NCI-H82 treated with DMSO at 0.1 percent for 48 hours (cell line): ENCODE measurements around the gene EVC.
"Not testable (repeated sequence)": the region's sequence is repeated elsewhere in the genome, so short reads cannot be mapped to it uniquely, and the experiment has no call there.

ENCODE experiments used
- DNase-seq: peaks from one replicate; lab custom pipeline; 2025; ENCODE audit not compliant: unreplicated experiment; lab: John Stamatoyannopoulos, UW

Gene EVC

DNA sequence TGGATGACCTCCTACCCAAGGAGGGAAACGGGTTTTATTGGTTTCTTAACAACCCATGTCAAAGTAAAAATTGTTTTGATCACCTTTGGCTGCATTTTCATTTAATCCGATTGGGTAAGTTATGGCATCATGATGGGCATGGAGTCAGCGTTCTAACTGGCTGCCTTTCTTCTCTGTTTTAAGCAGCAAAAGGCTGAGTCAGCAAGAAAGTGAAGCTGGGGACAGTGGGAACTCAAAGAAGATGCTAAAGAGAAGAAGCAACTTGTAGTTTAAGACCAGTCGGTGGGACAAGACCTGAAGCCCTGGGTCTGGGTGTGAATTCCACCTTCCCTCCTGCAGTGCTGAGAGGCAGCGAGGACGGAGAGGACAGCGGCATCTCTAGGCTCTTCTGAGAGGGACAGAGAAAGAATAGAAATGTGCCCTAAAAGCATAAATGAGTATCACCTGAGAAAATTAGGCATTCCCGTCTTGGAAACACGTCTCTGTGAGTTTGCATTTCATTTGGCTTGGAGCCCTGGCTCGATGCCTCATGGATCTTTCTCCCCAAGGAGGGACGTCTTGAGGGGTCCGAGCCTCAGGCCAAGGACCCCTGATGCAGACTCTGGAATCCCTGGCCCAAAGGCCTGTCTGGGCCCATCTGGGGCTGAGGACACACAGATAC, 99.9 kb downstream of the EVC start:
- no peak for DNase-seq

DNA sequence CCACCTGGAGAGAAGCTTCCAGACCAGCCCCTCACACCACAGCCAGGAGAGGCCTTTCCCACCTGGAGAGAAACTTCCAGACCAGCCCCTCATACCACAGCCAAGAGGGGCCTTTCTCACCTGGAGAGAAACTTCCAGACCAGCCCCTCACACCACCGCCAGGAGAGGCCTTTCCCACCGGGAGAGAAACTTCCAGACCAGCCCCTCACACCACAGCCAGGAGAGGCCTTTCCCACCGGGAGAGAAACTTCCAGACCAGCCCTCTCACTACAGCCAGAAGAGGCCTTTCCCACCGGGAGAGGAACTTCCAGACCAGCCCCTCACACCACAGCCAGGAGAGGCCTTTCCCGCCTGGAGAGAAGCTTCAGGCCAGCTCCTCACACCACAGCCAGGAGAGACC, 101.1 kb downstream of the EVC start:
- not testable (repeated sequence) for DNase-seq

DNA sequence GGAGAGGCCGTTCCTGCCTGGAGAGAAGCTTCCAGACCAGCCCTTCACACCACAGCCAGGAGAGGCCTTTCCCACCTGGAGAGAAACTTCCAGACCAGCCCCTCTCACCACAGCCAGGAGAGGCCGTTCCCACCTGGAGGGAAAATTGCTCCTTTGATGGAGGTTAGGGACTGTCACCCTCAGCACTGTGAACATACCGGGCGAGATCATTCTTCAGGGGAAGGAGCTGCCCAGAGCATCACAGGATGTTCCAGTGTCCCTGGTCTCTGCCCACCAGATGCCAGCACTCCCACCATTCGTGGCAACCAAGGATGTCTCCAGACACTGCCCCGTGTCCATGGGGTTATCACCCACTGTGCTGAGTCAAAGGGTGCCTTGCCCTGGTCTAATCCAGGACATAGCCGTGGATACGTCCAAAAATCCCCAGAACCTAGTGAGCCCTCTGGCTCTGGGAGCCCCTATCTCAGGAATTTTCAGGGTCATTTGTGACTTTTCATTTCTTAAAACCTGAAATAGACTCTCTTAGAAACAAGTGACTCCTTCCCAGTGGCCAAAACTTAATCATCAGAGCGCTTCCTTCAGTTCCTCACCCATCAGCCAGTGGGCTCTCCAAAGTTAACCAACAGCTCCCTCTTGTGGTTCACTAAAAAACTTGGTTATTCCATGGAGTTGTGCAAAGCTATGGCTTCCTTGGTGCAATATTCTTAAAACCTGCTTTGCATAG, 101.7 kb downstream of the EVC start:
- DNase-seq, result peak; percentile 2

DNA sequence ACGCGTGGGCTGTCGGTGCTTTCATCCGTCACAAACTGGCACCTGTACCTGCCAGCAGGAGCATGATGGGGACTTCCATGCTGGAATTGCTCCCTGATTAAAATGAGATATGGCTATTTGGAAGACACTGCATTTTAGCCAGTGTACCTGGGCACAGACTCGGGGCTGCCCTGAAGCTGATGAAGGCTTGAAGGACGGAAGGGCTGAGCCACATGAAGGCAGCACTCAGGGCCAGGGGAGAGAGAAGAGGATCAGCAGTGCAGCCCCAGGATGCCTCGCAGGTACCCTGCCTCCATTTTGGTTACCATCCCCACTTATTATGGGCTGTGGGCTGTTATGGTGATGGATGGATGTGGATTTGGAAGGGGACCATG, 102.9 kb downstream of the EVC start:
- DNase-seq, result no peak

DNA sequence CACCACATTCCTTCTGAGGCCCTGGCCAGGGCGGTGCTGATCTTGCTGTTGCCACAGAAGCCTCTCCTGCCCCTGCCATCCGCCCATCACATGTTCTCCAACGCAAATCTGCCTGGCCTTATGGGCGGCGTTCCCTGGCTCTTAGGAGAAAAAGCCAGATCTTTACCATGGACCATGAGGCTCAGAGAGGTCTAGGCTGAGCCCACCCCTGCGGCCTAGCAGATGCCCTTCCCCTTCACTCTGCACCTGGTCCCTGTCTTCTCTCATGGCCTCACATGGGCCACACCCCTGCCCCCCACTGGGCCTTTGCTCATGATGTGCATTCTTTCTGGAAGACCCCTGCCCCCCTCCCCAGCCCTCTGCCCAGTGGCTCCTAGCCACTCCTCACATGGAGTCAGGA, 103.4 kb downstream of the EVC start:
- no peak for DNase-seq

DNA sequence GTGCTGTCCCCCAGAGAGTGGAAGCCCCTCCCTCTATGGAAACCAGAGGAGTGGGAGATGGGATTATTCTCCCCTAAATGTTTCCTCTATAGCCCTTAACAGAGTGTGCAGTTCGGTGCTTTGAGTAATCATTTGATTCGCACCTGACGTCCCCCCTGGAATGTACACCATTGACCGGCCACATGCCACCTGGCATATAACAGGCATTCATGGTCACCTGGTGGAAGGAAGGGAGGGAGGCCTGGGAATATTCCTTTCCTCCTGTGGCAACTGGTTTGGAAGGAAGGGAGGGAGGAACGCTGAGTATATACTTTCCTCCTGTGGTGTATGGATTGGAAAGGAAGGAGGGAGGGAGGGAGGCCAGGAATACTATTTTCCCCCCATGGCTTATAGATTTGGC, 104.6 kb downstream of the EVC start:
- DNase-seq, result no peak

DNA sequence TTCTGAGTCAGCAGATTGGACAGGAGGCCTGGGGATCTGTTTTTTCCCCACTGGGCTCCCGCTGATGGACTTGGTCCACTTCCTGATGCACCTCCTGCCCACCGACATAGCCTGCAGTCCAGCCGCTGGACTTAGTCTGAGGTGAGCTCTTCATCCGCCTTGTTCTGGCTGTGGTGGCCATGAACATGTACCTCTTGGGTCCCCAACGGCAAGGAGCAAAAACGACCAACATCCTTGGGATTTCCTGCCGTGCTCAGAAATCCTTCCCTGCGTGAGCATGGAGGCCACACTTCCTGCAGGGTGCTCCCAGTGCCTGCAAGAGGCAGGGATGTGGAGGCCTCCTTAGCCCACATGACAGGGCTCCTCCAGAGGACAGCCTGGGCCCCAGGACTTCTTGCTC, 105.1 kb downstream of the EVC start:
- no peak for DNase-seq

DNA sequence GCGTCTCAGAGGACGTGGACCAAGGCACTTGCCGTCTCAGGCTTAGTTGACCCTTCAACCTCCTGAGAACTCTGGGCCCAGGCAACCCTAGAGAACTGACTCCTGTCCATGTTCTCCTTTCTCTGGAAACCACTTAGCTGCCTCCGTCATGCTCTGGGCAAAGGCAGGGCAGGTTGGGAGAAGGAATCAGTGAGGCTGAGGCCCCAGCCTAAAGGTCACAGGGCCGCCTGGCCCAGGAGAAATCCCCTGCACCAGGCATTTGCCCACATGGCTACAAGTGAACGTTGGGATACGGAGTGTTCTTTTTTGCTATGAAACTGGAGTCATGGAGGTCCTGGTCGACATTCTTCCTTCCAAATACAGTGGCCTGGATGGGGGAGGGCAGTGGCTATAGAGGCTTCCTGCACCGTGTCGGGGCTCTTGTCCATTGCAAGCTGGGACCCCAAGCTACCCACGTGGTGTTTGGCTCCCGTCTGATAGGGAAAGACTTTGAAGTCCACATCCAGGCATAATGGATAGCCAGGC, 105.9 kb downstream of the EVC start:
- no peak for DNase-seq

DNA sequence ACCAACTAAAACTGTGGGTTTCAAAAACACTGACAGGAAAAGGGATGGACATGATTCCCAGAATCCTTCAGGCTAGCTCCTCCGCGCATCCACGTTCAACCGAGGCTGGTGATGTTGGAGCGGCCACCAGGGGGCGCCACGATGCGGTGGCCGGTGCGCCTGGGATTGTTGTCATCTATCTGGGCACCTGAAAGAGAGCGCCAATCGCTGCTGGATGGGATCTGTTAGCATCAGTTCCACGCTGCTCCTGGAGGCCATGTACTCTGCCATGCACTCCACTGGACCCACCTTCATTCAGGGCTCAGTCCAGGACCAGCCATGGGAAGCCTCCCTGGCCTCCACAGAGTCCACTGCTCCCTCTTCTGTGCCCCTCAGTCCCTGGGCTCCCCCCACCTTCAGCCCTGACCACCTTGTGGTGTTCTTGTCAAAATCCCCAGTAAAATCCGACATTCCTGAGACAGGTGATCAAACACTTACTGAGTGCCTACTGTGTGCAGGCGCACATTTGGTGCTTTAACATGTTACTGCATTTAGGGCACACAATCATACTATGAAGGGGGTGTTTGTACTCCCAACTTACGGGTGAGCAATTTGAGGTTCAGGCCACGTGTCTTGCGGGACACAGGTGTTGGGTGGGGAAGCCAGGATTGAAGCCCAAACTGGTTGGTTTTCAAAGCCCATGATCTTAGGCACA, 110.8 kb downstream of the EVC start:
- no peak for DNase-seq

DNA sequence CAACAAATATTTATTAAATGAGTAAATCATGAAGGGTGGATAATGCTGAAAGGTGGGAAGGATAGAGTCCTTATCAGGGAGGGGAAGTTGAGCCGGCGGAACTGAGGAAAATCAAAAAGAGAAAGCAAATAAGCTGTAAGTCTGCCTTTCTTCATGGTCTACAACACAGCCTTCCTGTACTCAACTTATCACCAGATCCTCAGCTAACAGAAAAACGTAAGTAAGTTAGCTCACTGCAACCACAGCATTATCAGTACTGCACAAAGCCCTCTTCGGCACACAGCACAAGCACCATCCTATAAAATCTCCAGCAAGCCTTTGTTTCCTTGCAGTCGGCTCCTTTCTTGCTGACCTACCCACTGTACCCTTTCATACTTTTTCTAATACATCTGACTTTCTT, 111.6 kb downstream of the EVC start:
- DNase-seq, result no peak

DNA sequence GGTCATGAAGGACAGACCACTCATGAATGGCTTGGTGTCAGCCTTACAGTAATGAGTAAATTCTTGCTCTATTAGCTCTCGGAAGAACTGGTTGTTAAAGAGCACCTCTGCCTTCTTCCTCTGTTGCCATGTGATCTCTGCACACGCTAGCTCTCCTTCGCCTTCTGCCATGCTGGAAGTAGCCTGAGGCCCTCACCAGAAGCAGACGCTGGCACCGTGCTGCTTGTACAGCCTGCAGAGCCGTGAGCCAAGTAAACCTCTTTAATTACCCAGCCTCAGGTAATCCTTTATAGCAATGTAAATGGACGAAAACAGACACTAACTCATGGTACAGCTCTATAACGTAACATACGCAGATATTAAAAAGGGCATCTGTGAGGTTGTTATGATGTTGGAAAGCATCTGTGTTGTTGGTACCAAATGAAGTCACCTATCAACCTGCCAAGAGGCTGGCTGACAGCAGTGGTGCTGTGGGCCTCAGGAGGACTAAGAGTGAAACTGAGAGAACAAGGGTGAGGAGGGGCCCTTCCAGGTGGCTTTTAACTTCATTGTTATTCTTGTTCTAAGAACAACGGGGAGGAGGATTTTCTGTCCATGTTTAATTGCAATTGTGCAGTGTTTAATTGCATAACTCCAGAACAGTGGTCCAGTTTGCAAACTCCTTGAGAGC, 112.7 kb downstream of the EVC start:
- no peak for DNase-seq

DNA sequence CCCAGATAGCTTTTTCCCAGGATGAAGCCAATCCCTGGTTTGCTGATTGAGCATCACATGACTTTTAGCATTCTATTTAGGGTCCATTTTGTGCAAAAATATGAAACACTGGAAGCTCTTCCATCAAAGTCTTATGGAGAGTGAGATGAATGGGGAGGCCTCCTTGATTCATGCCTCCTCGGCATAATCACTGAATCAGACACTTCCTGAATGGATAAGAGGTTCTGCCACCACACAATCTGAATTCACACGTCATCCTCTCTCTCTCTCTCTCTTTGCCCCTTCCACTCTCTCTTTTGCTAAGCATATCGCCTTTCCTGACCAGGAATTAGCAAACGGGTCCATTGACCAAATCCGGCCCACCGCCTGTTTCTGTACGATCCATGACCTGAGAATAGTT, 113.2 kb downstream of the EVC start:
- no peak for DNase-seq

DNA sequence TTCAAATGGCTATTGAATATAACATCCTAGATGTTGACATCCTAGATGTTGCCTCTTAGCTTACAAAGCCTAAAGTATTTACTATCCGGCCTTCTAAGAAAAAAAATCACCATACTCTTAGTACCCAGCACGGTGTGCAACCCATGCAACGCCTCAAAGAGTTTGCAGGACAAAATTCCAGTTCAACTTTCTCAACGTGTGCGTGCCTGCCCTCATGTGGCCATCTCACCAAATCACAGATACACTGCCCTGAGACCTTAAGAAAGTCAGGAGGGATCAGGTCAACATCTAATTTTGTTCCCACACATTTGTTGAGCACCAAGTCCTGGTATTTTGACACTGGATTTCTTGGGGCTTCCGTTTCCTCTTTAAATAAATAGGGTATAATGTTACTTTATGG, 113.6 kb downstream of the EVC start:
- DNase-seq, result no peak

DNA sequence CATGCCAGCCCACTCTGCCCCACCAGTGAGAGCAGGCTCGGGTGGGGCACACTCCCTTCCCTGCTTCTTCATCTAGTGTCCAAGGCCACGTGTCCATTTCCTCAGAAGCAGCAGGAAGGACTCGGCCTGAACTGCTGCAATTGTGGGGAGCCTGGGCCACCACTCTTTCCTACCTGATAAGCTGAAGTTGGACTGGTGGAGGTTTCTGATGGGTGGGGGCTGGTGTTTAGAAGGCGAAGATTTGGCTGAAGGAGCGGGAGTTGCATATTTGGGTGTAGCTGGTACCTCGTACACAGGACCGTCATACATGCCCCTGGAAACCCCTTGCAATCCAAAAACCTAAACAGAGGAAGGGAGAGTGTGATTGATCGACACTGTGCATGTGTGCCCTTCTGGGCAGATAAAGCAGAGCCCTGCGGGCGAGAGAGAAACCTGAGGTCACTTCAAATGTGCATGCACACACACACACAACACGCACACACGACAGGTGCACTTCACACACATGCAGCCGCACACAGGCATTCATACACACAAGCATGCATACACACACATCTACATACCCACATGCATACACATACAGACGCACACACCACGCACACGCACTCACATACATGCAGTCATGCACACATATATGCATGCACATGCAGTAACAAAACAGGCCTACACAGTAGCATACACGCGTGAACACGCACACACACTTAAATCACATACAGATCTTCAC, 114.5 kb downstream of the EVC start:
- no peak for DNase-seq

DNA sequence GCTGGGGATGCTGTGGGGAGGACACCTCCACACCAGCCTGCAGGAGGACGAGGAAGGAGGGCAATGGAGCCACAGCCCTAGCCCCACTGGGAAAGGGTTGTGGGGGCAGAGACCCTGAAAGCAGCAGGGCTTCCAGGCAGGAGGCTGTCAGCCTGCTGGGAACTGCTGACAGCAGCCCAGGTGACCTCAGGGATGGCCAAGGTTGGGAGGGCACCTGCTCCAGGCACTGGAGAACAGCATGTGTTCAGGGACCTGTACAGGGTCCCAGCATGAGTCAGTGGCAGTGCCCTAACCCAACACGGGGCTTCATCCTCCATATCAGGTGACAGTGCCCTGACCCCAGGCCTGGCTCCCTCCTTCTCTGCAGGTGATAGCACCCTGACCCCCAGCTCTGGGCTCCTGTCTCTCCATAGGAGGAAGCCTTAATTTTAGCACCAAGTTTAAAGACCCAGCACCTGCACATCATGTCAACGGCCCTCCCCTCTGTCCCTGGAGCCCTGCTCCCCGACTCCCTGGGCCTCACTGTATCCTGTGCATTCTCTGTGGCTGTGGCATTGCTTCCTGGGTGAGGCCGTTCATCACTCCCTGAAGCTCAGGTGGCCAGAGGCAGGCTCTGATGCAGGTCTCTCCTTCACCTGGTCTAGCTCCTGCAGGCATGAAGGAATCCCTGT, 115.6 kb downstream of the EVC start:
- no peak for DNase-seq

DNA sequence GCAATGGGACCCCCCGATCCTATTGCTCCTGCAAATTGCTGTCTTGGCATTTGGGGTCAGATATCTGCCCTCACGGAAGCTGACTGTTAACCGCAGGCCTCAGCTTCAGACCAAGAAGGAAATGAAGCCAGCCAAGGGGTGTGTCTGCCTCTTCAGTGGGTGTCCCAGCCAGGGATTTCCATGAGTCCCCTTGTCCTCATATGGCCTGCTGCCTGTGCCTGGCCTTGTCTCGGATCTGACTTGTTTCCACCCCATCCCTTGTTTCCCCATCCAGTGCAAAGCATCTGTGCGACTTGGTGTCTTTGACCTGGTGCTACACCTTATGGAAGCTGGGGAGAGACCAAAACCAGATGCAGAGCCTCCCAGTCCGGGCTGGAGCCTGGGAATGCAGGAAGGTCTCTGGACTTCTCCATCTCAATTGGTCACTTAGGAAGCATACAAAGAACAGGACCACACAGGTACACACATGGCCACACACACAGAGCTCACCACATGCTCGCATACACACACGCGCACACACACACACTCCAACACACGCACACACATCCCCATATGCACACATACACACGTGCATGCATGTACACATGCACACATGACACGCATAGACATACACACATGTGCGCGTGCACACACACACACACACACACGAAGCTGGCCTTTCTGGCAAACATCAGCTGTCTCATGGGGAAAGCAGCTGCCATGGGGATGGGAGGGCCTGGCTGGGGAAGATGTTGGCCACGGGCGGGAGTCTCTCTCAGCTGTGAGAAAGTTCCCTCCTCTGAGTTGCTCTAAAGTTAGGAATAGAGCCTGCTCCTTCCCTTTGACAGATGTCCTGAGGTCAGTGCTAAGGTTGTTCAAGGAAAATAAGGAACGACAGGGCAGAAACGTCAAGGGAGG, 116.4 kb downstream of the EVC start:
- DNase-seq, result no peak

DNA sequence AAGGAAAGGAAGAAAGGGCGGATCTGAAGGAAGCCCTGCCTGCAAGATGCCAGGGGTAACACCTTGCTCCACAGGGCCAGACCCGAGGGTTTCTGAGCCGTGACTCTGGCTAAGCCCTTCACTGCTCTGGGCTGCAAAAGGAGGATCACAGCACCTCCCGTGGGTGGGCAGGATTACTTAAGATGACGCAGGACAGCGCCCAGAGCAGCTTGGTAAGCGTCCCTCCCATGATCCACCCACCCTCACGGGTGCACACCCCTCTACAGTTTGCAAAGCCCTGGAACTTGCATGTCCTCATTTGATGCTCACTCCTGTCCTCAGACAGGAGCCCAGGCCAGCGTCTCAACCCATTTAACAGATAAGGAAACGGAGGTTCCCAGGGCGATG, 117.0 kb downstream of the EVC start:
- DNase-seq, result no peak

DNA sequence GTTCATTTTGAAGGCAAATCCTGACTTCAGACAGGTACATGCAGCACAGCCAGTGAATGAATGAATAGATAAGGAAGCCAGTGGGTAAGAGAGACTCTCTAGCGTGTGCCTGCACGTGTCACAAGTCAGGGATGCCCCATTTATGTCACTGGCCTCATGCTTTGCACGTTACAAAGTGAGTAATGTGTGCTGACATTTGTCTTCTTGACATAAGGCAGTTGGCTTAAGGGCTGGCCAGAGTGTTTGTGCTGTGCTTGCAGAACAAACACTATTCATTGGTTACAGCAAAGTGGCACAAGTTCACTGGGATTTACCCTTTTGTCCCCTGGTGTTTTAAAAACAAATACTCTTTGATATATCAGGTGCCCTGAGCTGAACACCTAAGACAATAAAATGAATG, 125.9 kb downstream of the EVC start:
- DNase-seq, result no peak

DNA sequence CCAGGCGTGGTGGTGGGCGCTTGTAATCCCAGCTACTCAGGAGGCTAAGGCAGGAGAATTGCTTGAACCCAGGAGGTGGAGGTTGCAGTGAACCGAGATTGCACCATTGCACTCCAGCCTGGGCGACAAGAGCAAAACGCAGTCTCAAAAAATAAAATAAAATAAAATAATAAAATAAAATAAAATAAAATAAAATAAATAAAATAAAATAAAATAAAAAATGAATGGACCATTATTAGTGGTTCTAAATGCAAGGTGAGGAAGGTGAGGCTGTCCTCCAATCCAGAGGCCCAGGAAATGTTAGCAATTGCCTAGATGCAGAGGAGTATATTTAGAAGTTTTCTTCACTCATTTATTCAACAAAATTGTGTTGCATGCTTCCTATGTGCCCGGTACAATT, 126.5 kb downstream of the EVC start:
- DNase-seq, result not testable (repeated sequence)
